Measurements from ENCODE around the gene SYCN. TPM values are rescaled to one million over a fixed set of nuclear protein-coding genes. Genes with fewer than 3 reads are reported as not detected.
"Not testable (repeated sequence)": the region's sequence is repeated elsewhere in the genome, so short reads cannot be mapped to it uniquely, and the experiment has no call there.

Gene SYCN
- total RNA-seq, 1 donor from 2014 or later = not detected

DNA sequence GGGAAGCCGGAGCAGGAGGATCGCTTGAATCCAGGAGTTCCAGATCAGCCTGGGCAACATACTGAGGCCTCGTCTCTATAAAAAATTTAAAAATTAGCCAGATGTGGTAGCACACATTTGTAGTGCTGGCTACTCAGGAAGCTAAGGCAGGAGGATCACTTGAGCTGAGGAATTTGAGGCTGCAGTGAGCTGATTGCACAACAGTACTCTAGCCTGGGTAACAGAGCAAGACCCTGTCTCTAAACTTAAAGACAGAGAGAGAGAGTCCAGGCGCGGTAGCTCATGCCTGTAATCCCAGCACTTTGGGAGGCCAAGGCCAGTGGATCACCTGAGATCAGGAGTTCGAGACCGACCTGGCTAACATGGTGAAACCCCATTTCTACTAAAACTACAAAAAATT lies 36.4 kb upstream of the SYCN start:
- H3K36me3 Mint-ChIP-seq (ENCODE audit: low read depth) = no peaks in the 10 kb centered on the region
- intact Hi-C loops (cut with micrococcal nuclease) = no loop called here
- DNase-seq (ENCODE audit: low spot score) = no peak
- peaks cover 11% of the 10 kb centered on the region for H3K4me1 Mint-ChIP-seq (ENCODE audit: low read depth)
- H3K27ac Mint-ChIP-seq = no peak overlapping the region
- H3K9me3 Mint-ChIP-seq = no peaks in the 10 kb centered on the region
- H3K27me3 Mint-ChIP-seq (ENCODE audit: low read depth) = peaks cover 5% of the 10 kb centered on the region
- no peak overlapping the region for H3K4me3 Mint-ChIP-seq (ENCODE audit: low read depth)

DNA sequence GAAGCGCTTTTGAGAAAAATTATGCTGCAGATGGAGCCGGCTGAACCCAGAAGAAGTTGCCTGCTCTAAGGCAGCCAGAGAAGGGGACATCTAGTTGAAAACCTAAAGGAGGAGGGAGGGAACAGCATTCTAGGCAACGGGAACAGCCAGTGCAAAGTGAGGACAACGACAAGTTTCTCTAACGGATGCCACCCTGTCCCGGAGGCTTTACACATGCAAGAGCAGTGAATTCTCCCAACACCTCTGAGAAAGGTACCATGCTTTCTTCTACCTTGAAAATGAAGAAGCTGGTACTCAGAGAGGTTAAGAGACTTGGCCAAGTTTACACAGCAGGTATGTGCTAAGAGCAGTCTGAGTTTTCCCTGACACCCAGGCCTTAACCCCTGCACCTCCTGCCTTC lies 34.9 kb upstream of the SYCN start:
- no peak for DNase-seq (ENCODE audit: low spot score)
- Mint-ChIP-seq H3K9me3 (no peaks in the 10 kb centered on the region), H3K36me3 (ENCODE audit: low read depth) (no peaks in the 10 kb centered on the region), H3K27me3 (ENCODE audit: low read depth) (peaks cover 5% of the 10 kb centered on the region), H3K4me1 (ENCODE audit: low read depth) (peaks cover 11% of the 10 kb centered on the region), H3K27ac (no peak overlapping the region), H3K4me3 (ENCODE audit: low read depth) (no peak overlapping the region)
- intact Hi-C loops (cut with micrococcal nuclease) = no loop called here

DNA sequence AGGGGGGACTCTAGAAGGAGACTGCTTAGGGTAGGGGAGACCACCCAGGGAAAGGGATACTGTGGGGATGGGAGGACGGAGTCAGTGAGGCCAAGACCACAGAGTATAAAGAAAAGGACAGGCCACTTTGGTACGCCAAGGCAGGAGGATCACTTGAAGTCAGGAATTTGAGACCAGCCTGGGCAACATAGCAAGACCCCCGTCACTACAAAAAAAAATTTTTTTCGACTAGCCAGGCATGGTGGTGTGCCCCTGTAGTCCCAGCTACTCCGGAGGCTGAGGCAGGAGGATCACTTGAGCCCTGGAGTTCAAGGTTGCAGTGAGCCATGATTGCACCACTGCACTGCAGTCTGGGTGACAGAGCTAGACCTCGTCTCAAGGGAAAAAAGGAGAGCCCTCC lies 34.1 kb upstream of the SYCN start:
- no peak for DNase-seq (ENCODE audit: low spot score)
- Mint-ChIP-seq H3K9me3 (no peaks in the 10 kb centered on the region), H3K27me3 (ENCODE audit: low read depth) (peaks cover 2% of the 10 kb centered on the region), H3K36me3 (ENCODE audit: low read depth) (no peaks in the 10 kb centered on the region), H3K4me1 (ENCODE audit: low read depth) (peaks cover 11% of the 10 kb centered on the region), H3K27ac (peak overlapping the region; percentile 49), H3K4me3 (ENCODE audit: low read depth) (no peak overlapping the region)
- intact Hi-C loops (cut with micrococcal nuclease) = no loop called here

DNA sequence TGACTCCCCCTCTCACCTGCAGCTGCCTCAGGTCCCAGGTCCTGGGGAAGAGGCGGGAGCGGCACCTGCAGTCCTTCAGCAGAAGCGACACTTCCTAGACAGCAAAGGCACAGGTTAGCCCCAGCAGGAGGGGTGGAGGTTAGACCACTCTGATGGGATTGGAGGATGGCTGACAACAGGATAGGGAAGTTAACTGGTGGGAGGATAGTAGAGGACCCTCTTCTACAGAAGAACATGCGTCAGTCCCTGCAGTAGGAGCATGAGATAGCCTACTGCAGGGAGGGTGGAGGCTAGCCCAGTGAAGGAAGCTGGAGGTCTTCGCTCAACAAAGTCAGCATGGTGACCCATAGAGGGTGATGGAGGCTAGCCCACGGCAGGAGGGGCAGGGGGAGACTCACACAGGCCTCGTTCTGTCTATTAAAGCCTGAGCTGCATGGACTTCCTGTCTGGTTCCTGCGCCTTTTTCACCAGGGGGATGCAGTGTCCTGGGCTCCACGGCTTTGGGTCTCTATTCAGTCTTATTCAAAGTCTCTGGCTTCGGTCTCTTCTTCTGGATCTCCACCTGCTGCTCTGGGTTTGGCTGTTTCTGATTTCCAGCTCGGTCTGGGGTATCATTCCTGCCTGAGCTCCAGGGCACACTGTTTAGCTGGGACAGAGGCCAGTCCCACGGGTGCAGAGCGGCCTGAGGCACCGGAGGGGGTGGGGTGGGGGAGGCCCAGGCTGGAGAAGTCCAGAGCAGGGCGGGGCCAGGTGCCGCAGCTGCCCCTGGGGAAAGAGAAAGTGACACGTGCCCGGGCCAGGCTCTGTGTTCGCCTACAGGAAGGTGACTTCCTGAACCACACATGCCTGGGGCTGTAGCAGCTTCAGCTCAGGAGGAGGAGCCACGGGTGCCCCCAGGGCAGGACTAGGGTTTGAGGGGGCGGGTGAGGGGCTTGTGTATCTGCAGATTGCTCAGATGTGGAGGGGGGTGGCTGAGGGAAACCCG lies 33.4 kb upstream of the SYCN start:
- Mint-ChIP-seq H3K4me1 (ENCODE audit: low read depth) (peaks cover 11% of the 10 kb centered on the region), H3K36me3 (ENCODE audit: low read depth) (no peaks in the 10 kb centered on the region), H3K9me3 (no peaks in the 10 kb centered on the region), H3K4me3 (ENCODE audit: low read depth) (peak overlapping the region; percentile 14), H3K27ac (peak overlapping the region; percentile 49), H3K27me3 (ENCODE audit: low read depth) (no peaks in the 10 kb centered on the region)
- intact Hi-C loops (cut with micrococcal nuclease) = no loop called here
- peak; percentile 27 for DNase-seq (ENCODE audit: low spot score)

DNA sequence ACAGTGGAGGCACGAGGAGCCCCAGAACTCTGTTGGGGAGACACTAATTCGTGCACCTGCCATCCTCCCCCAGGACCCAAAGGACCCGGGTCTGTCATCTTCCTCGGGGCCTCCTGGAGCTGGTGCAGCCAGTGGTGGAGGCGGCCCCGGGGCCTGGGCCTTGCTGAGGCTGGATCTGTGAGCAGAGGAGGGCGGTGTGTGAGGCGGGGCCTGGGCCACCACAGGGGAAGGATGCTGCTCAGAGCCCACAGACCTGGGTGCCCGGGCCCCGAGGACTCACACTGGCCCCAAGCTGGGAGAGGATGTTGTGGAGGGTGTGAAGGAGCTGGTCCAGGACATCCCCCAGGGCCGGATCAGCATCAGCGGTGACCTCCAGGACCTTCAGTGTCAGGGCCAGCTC lies 32.5 kb upstream of the SYCN start:
- Mint-ChIP-seq H3K4me1 (ENCODE audit: low read depth) (peaks cover 11% of the 10 kb centered on the region), H3K36me3 (ENCODE audit: low read depth) (no peaks in the 10 kb centered on the region), H3K27me3 (ENCODE audit: low read depth) (peaks cover 3% of the 10 kb centered on the region), H3K9me3 (no peaks in the 10 kb centered on the region), H3K4me3 (ENCODE audit: low read depth) (no peak overlapping the region), H3K27ac (no peak overlapping the region)
- DNase-seq (ENCODE audit: low spot score) = no peak
- intact Hi-C loops (cut with micrococcal nuclease) = no loop called here

DNA sequence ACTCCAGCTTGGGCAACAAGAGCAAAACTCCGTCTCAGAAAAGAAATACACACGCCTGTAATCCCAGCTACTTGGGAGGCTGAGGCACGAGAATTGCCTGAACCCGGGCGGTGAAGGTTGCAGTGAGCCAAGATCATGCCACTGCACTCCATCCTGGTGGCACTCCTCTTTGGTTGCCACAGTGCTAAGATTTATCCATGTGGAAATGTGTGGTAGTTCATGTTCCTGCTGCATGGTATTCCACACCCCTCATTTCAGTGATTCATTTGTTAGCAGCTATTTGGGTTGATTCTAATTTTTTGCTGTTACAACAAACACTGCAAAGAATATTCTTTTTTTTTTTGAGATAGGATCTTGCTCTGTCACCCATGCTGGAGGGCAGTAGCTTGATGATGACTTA lies 28.6 kb upstream of the SYCN start:
- Mint-ChIP-seq H3K36me3 (ENCODE audit: low read depth) (no peaks in the 10 kb centered on the region), H3K4me1 (ENCODE audit: low read depth) (peaks cover 3% of the 10 kb centered on the region), H3K27ac (no peak overlapping the region), H3K27me3 (ENCODE audit: low read depth) (peaks cover 7% of the 10 kb centered on the region), H3K4me3 (ENCODE audit: low read depth) (no peak overlapping the region), H3K9me3 (no peaks in the 10 kb centered on the region)
- DNase-seq (ENCODE audit: low spot score) = no peak
- intact Hi-C loops (cut with micrococcal nuclease) = no loop called here

DNA sequence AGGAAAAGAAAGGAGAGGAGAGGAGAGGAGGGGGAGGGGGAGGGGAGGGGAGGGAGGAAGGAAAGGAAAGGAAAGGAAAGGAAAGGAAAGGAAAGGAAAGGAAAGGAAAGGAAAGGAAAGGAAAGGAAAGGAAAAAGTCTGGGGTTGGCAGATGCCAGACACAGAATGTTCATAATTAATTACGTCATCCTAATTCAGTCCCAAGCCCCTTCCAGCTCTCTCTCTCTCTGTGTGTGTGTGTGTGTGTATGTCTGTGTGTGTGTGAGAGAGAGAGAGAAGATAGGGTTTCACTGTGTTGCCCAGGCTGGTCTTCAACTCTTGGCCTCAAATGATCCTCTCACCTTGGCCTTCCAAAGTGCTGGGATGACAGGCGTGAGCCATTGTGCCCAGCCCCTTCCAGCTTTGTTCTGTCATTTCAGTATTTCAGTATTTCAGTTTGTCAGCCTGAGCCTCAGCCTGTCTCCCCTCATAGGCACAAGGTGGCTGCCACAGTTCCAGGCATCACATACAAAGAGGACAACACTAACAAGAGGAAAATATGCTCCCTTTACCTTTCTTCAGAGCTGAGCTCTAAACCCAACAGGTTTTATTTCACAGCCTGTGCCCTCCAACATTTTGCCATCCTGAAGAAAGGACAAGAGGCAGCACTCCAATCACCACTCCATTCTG lies 26.2 kb upstream of the SYCN start:
- H3K36me3 Mint-ChIP-seq (ENCODE audit: low read depth) = no peaks in the 10 kb centered on the region
- no peak for DNase-seq (ENCODE audit: low spot score)

DNA sequence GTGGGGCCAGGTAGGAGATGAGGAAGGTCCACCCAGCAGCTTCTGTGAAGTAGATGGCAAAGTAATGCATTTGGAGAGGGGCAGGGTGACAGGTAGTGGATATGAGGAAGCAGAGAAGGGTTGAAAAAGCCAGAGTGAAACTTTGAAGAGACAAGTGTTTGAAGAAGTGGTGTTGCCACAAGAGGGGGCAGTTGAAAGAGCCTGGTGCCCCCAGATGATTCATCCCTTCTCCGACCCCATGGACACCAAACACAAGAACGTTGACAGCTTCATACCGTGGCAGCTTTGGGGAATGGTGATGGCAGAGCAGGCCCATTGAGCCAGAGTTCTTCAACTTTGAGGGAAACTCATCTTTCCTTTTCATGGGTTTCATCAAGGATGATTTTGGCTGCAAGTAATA lies 20.8 kb upstream of the SYCN start:
- intact Hi-C loops (cut with micrococcal nuclease) = no loop called here
- Mint-ChIP-seq H3K9me3 (no peaks in the 10 kb centered on the region), H3K27me3 (ENCODE audit: low read depth) (peaks cover 24% of the 10 kb centered on the region), H3K4me3 (ENCODE audit: low read depth) (no peak overlapping the region), H3K27ac (no peak overlapping the region), H3K36me3 (ENCODE audit: low read depth) (no peaks in the 10 kb centered on the region), H3K4me1 (ENCODE audit: low read depth) (no peaks in the 10 kb centered on the region)
- DNase-seq (ENCODE audit: low spot score) = no peak

More for the DNA sequence above, 26.2 kb upstream of the SYCN start:
- H3K4me3 Mint-ChIP-seq (ENCODE audit: low read depth) = no peak overlapping the region
- H3K27ac Mint-ChIP-seq = no peak overlapping the region
- intact Hi-C loops (cut with micrococcal nuclease) = no loop called here
- no peaks in the 10 kb centered on the region for H3K4me1 Mint-ChIP-seq (ENCODE audit: low read depth)
- H3K27me3 Mint-ChIP-seq (ENCODE audit: low read depth) = peaks cover 11% of the 10 kb centered on the region
- H3K9me3 Mint-ChIP-seq = no peaks in the 10 kb centered on the region

DNA sequence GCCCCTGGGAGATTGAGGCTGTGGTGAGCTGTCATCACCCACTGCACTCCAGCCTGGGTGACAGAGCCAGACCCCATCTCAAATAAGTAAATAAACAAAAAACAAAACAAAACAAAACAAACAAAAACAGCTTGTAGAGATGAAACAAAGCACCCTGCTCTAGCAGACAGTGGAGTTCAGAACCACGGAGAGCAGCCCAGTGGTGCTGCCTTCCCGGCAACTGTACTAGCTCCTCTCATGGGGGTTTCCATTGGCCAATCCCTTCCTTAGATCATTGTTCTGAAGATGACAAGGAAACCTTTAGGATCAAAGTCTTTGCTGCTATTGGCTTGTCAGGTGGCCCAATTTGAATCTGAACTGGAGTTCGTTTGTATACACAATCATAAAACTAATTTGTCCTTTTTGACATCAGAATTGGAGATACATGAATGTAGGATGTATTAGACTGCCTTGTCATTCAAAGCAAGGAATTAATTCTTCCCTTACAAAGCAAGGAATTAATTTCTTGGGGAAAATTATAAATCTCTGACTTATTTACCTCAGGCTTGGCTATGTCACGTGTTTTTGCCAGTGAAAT lies 19.7 kb upstream of the SYCN start:
- no peaks in the 10 kb centered on the region for H3K36me3 Mint-ChIP-seq (ENCODE audit: low read depth)
- H3K4me3 Mint-ChIP-seq (ENCODE audit: low read depth) = no peak overlapping the region
- H3K27me3 Mint-ChIP-seq (ENCODE audit: low read depth) = peaks cover 27% of the 10 kb centered on the region
- no peaks in the 10 kb centered on the region for H3K4me1 Mint-ChIP-seq (ENCODE audit: low read depth)
- intact Hi-C loops (cut with micrococcal nuclease) = no loop called here
- no peak overlapping the region for H3K27ac Mint-ChIP-seq
- no peaks in the 10 kb centered on the region for H3K9me3 Mint-ChIP-seq
- DNase-seq (ENCODE audit: low spot score) = no peak

DNA sequence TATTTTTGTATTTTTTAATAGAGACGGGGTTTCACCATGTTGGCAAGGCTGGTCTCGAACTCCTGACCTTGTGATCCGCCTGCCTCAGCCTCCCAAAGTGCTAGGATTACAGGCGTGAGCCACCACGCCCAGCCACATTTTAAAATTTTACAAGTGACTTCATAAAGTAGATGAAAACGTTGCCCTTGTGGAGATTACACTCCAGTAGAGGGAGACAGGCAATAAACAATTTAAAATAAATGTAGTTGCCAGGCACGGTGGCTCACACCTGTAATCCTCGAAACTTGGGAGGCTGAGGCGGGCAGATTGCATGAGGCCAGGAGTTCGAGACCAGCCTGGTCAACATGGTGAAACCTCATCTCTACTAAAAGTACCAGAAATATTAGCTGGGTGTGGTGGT lies 15.0 kb upstream of the SYCN start:
- H3K27ac Mint-ChIP-seq; DNase-seq (ENCODE audit: low spot score); H3K36me3 Mint-ChIP-seq (ENCODE audit: low read depth); intact Hi-C loops (cut with micrococcal nuclease); H3K9me3 Mint-ChIP-seq; H3K4me1 Mint-ChIP-seq (ENCODE audit: low read depth); H3K4me3 Mint-ChIP-seq (ENCODE audit: low read depth): not testable (repeated sequence)
- H3K27me3 Mint-ChIP-seq (ENCODE audit: low read depth) = peaks cover 20% of the 10 kb centered on the region

DNA sequence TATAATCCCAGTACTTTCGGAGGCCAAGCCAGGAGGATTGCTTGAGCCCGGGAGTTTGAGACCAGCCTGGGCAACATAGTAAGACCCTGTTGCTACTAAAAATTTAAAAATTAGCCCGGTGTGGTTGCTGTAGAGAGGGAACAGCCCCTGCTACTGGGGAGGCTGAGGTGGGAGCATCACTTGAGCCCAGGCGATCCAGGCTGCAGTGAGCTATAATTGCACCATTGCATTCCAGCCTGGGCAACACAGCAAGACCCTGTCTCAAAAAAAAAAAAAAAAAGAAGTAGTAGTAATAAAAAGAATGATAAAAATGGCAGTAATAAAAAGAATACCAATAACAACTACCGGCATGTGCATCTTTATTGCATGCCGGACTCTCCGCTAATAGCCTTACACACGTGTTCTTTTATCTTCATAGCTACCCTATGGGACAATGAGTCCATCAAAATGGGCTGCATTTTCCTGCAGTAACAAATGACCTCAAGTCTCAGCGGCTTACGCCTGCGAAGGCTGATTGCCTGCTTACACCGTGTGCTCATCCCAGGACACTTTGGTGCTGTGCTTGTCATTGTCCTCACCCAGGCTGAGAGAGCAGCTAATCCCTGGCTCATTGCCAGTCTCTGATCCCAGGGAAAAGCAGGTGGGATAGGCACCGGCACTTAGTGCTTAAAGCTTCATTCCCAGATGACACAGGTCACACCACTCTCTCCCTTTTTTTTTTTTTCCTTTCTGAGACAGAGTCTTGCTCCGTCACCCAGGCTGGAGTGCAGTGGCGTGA lies 14.4 kb upstream of the SYCN start:
- no peak for DNase-seq (ENCODE audit: low spot score)
- no peak overlapping the region for H3K27ac Mint-ChIP-seq
- H3K36me3 Mint-ChIP-seq (ENCODE audit: low read depth) = no peaks in the 10 kb centered on the region
- H3K9me3 Mint-ChIP-seq = no peaks in the 10 kb centered on the region
- no peaks in the 10 kb centered on the region for H3K4me1 Mint-ChIP-seq (ENCODE audit: low read depth)
- peaks cover 16% of the 10 kb centered on the region for H3K27me3 Mint-ChIP-seq (ENCODE audit: low read depth)
- no peak overlapping the region for H3K4me3 Mint-ChIP-seq (ENCODE audit: low read depth)
- intact Hi-C loops (cut with micrococcal nuclease) = no loop called here

DNA sequence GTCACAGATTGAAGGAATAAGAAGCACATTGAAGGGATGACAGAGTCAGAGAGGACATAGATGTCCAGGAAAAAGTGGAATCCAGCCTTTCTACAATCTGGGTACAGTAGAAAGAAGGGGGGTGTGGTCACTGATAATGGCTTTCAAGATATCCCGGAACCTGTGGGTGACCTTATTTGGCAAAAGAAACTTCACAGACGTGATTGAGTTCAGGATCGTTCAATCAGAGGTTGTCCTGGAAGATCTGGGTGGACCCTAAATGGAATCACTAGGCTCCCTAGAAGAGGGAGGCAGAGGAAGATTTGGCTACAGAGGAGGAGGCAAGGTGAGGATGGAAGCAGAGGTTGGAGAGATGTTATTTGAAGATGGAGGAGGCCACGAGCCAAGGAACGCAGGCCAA lies 13.0 kb upstream of the SYCN start:
- no peak overlapping the region for H3K27ac Mint-ChIP-seq
- H3K9me3 Mint-ChIP-seq = no peaks in the 10 kb centered on the region
- no peak for DNase-seq (ENCODE audit: low spot score)
- H3K4me3 Mint-ChIP-seq (ENCODE audit: low read depth) = no peak overlapping the region
- H3K27me3 Mint-ChIP-seq (ENCODE audit: low read depth) = peaks cover 14% of the 10 kb centered on the region
- no peaks in the 10 kb centered on the region for H3K4me1 Mint-ChIP-seq (ENCODE audit: low read depth)
- no peaks in the 10 kb centered on the region for H3K36me3 Mint-ChIP-seq (ENCODE audit: low read depth)
- intact Hi-C loops (cut with micrococcal nuclease) = no loop called here
